HG03565 (cell line): ENCODE measurements around the gene SPG11.
"Not testable (repeated sequence)": the region's sequence is repeated elsewhere in the genome, so short reads cannot be mapped to it uniquely, and the experiment has no call there.

ENCODE experiments used
- ATAC-seq: cut with Tn5 transposase; IDR thresholded peaks from one replicate; pipeline ENCODE4 v1.9.1; 2021; ENCODE audit warnings: mild to moderate bottlenecking, moderate library complexity; ENCODE audit not compliant: unreplicated experiment

The SPG11 gene, protein sequence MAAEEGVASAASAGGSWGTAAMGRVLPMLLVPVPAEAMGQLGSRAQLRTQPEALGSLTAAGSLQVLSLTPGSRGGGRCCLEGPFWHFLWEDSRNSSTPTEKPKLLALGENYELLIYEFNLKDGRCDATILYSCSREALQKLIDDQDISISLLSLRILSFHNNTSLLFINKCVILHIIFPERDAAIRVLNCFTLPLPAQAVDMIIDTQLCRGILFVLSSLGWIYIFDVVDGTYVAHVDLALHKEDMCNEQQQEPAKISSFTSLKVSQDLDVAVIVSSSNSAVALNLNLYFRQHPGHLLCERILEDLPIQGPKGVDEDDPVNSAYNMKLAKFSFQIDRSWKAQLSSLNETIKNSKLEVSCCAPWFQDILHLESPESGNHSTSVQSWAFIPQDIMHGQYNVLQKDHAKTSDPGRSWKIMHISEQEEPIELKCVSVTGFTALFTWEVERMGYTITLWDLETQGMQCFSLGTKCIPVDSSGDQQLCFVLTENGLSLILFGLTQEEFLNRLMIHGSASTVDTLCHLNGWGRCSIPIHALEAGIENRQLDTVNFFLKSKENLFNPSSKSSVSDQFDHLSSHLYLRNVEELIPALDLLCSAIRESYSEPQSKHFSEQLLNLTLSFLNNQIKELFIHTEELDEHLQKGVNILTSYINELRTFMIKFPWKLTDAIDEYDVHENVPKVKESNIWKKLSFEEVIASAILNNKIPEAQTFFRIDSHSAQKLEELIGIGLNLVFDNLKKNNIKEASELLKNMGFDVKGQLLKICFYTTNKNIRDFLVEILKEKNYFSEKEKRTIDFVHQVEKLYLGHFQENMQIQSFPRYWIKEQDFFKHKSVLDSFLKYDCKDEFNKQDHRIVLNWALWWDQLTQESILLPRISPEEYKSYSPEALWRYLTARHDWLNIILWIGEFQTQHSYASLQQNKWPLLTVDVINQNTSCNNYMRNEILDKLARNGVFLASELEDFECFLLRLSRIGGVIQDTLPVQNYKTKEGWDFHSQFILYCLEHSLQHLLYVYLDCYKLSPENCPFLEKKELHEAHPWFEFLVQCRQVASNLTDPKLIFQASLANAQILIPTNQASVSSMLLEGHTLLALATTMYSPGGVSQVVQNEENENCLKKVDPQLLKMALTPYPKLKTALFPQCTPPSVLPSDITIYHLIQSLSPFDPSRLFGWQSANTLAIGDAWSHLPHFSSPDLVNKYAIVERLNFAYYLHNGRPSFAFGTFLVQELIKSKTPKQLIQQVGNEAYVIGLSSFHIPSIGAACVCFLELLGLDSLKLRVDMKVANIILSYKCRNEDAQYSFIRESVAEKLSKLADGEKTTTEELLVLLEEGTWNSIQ (N-terminal part only)

GRCh38 chr15:44663410-44664308 lies at the start of gene SPG11:
SPG11 (minus strand) TSS chr15:44663662; CDS start chr15:44663647, 15 bp downstream.
- ATAC-seq = peak; percentile 57

GRCh38 chr15:44712346-44713005 lies 49.0 kb upstream of the SPG11 start:
- ATAC-seq = no peak

- no peak for ATAC-seq
Observed at GRCh38 chr15:44711743-44712345, 48.4 kb upstream of the SPG11 start.

DNA sequence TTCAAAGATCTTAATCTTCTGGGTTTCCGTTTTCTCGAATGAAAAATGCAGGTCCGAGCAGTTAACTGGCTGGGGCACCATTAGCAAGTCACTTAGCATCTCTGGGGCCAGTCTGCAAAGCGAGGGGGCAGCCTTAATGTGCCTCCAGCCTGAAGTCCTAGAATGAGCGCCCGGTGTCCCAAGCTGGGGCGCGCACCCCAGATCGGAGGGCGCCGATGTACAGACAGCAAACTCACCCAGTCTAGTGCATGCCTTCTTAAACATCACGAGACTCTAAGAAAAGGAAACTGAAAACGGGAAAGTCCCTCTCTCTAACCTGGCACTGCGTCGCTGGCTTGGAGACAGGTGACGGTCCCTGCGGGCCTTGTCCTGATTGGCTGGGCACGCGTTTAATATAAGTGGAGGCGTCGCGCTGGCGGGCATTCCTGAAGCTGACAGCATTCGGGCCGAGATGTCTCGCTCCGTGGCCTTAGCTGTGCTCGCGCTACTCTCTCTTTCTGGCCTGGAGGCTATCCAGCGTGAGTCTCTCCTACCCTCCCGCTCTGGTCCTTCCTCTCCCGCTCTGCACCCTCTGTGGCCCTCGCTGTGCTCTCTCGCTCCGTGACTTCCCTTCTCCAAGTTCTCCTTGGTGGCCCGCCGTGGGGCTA lies 47.8 kb upstream of the SPG11 start, which contains the start of the genes B2M and PATL2:
Gene B2M, plus strand, starts transcription at position 422 of the 647 bp plus-strand sequence. Its CDS starts 30 bp downstream, at position 452.
Gene PATL2, minus strand, starts transcription at position 228 of the 647 bp plus-strand sequence. CDS start 34,833 bp downstream, outside the sequence.
- ATAC-seq = peak; percentile 83

GRCh38 chr15:44710236-44711095 lies 47.0 kb upstream of the SPG11 start:
- ATAC-seq = no peak

DNA sequence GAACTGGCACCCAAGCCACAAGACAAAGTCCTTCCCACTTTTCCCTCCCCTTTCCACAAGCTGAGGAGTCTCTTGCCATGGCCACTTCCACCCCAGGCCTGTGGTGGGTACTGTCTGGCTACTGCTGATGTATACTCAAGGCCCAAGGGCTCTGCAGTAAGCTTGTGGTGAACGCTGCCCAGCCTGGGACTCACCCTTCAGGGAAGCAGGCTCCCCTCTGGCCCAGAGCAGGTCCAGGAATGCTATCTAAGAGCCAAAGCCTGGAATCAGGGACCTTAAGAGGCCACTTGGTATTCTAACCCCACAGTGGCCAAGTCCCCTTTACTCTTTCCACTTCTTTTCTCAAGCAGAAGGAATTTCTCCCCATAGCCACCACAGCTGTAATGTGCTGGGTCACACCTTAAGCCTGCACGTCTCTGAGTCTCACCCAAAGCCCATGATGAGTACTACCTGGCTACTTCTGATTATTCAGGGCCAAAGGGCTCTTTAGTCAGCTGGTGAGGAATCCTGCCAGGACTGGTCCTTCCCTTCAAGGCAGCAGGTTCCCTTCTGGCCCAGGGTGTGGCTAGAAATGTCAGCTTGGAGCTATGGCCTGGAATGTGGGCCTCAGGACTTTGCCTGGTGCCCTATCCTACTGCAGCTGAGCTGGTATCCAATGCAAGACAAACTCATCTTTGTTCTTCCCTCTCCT lies 43.6 kb upstream of the SPG11 start:
- no peak for ATAC-seq

- no peak for ATAC-seq
Observed at GRCh38 chr15:44706401-44706800, 42.9 kb upstream of the SPG11 start.

GRCh38 chr15:44705986-44706385 lies 42.5 kb upstream of the SPG11 start:
- ATAC-seq = no peak

DNA sequence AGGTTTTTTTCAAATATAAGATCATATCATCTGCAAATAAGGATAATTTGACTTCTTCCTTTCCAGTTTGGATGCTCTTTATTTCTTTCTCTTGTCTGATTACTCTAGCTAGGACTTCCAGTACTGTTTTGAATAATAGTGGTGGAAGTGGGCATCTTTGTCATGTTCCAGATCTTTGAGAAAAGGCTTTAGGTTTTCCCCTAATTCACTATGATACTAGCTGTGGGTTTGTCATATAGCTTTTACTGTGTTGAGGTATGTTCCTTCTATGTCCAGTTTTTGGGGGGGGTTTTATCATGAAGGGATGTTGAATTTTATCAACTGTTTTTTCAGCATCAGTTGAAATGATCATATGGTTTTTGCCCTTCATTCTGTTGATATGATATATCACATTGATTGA lies 37.2 kb upstream of the SPG11 start:
- ATAC-seq = not testable (repeated sequence)

DNA sequence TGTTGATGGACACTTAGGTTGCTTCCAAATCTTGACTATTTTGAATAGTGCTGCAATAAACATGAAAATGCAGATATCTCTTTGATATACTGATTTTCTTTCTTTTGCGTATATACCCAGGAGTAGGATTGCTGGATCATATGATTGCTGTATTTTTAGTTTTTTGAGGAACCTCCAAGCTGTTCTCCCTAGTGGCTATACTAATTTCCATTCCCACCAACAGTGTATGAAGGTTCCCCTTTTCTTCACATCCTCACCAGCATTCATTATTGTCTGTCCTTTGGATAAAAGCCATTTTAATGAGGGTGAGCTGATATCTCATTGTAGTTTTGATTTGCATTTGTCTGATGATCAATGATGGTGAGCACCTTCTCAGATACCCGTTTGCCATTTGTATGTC lies 35.2 kb upstream of the SPG11 start:
- ATAC-seq = no peak

DNA sequence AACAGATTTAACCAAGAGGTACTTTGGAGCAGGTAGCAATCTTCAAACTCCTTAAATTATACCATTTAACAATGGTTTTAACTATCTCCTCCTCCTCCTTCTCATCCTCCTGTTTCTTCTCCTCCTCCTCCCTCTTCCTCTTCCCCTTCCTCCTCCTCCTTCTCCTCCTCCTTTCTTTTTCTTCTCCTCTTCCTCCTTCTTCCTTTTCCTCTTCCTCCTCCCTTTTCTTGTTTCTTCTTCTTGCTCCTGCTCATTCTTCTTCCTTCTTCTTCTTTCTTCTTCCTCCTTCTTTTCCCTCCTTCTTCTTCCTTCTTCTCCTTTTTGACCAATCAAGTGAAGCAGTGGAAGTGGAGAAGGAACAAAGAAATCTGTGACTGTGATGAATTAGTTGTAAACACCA lies 33.6 kb upstream of the SPG11 start:
- no peak for ATAC-seq

DNA sequence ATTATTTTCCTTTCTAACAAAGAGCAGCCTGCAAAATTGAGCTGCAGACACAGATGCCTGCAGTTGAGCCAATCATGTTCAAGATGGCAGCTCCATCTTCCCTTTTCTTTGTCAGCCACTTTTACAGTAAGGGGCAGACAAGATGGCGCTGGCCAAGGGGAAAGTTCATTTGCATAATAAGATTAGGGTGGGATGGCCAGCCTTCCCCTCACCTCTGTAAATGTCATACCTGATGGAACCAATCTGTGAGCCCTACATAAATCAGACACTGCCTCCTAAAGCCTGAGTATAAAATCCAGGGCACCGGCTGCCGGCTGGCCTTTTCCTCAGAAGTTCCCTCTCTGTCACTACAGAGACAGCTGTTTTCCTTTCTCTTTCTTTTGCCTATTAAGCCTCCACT lies 31.8 kb upstream of the SPG11 start:
- ATAC-seq = no peak

DNA sequence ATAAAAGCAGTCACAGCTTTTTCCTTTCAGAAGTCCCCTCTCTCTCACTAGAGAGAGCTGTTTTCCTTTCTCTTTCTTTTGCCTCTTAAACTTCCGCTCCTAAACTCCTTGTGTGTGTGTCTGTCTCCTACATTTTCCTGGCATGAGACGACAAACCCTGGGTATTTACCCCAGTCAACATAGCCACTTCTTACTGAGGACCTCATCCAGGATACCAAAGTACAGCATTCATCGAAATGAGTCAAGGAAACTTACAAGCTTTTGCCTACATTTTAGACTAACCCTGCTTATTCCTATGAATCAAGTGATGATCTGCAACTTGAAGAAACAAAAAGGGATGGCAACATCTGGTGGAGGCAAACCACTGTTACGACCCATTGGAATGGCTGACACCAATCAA lies 31.0 kb upstream of the SPG11 start:
- no peak for ATAC-seq

- ATAC-seq = no peak
Observed at GRCh38 chr15:44692659-44693058, 29.2 kb upstream of the SPG11 start.

DNA sequence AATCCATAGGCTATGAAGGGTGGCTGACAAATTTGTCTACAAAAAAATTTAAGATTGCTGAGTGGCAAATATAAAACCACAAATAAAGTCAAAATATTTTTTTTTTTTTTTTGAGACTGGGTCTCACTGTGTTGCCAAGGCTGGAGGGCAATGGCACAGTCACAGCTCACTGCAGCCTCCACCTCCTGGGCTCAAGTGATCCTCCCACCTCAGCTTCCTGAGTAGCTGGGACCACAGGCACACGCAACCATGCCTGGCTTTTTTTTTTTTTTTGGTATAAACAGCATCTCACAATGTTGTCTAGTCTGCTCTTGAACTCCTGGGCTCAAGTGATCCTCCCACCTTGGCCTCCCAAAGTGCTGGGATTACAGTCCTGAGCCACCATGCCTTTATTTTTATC lies 26.8 kb upstream of the SPG11 start:
- ATAC-seq = not testable (repeated sequence)

DNA sequence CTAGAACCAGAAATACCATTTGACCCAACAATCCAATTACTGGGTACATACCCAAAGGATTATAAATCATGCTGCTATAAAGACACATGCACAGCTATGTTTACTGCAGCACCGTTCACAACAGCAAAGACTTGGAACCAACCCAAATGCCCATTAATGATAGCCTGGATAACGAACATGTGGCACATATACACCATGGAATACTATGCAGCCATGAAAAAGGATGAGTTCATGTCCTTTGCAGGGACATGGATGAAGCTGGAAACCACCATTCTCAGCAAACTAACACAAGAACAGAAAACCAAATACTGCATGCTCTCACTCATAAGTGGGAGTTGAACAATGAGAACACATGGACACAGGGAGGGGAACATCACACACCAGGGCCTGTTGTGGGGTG lies 25.9 kb upstream of the SPG11 start:
- ATAC-seq = not testable (repeated sequence)
